ENCODE results near the gene SCYGR5.

DNA sequence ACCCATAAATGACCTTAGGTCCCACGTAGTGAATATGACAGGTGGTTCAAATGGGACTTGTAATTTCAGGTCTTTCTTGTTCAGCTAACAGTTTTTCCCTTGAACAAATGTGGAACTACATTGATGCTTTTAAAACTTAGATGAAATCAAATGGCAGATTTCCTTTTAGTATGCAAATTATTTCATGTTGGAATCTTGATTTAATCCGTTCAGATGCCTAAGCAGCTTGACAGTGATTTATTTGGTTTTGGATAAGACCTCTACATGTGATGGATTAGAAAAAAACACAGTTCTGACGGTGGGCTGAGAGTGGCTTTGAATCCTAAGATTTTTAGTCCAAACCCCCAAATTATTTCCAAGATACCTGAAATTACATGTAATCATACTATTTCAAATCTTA is 32.4 kb upstream of the SCYGR5 start:
- TF ChIP-seq REST (IDR thresholded peaks at IDR 0.05; ENCODE audit: unreplicated experiment) = no peak
- no peak for TF ChIP-seq CTCF (conservative IDR thresholded peaks at IDR 0.05; ENCODE audit: low read depth in 2 of 2)
